H1 (cell line): ENCODE data around the gene VPS11. TPM values are rescaled to one million over a fixed set of nuclear protein-coding genes. Genes with fewer than 3 reads are reported as not detected.

Source experiments
- KDM4A ChIP-seq: IDR thresholded peaks from one replicate; pipeline ENCODE4 v1.7.1; 2012; ENCODE audit warnings: low read depth, mild to moderate bottlenecking, moderate library complexity, low read length, inconsistent platforms; ENCODE audit not compliant: severe bottlenecking
- NRF1 ChIP-seq: IDR thresholded peaks from 2 replicates; pipeline ENCODE4 v1.6.1; 2011; ENCODE audit warnings: mild to moderate bottlenecking, low read depth, low read length, improper control_type of control experiment
- RBBP5 ChIP-seq: IDR thresholded peaks from 2 replicates; pipeline ENCODE4 v1.7.1; 2012; ENCODE audit warnings: low read depth, mild to moderate bottlenecking, inconsistent platforms, low read length, moderate library complexity, borderline replicate concordance
- RNF2 ChIP-seq: fragments of 200-900, 300-1000 bp; sonication (generic); IDR thresholded peaks from 2 replicates; pipeline ENCODE4 v1.7.1; 2016; ENCODE audit warnings: borderline replicate concordance, low read depth, mild to moderate bottlenecking, antibody characterized with exemption, low read length; ENCODE audit not compliant: poor library complexity, severe bottlenecking; ENCODE audit errors: missing control alignments
- polyA plus RNA-seq, 7 experiments: library from polyadenylated mRNA; depleted of rRNA in 3 of 7; stranded (reverse) in 5 of 7; unstranded in 2 of 7; fragments of >200 nt in 5 of 7; fragments of 200-250 nt in 2 of 7; gene quantifications; 1 replicate in 5 of 7; 2 replicates in 1 of 7; 4 replicates in 1 of 7; pipeline versions ENCODE4 v1.2.1 to v1.2.3, GENCODE V29; 2011 to 2013; ENCODE audit warnings: missing spikeins in 2 of 7, mixed read lengths in 2 of 7
- total RNA-seq: library from RNA; stranded (reverse); fragmentation: NEBNext Ultra II Directional; extraction: Animal tissue kit (Norgen Biotek cat#: 25700); gene quantifications from 2 replicates; pipeline ENCODE4 v1.2.1, GENCODE V29; 2021
- TF ChIP-seq, protein P1 (sequence below): IDR thresholded peaks from 2 replicates; pipeline ENCODE4 v1.6.1; 2012; ENCODE audit warnings: inconsistent platforms

VPS11 gene
- total and polyA plus RNA-seq, 2 of the 8 experiments (the other 6 are each of a cell fraction or from before 2014, with no cell fraction given): 13.1 to 15.5 TPM

DNA sequence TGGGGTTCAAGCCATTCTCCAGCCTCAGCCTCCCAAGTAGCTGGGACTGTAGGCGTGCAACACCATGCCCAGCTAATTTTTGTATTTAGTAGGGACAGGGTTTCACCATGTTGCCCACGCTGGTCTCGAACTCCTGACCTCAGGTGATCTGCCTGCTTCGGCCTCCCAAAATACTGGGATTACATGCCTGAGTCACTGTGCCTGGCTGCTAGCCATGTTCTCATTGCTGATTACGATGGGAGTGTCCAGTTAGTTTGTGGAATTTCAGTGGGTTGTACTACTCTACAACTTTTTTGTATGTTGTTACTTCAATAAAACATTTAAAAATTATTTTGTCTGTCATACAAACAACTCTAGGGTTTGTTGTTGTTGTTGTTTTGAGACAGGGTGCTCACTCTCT is 4.8 kb upstream of the VPS11 start (continued):
- TF ChIP-seq KDM4A (no peak), RNF2 (no peak), NRF1 (no peak), RBBP5 (no peak)
- TF ChIP-seq, protein P1, sequence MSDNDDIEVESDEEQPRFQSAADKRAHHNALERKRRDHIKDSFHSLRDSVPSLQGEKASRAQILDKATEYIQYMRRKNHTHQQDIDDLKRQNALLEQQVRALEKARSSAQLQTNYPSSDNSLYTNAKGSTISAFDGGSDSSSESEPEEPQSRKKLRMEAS: no peak
